ENCODE measurements around the gene GPC5. TPM values are rescaled to one million over a fixed set of nuclear protein-coding genes. Genes with fewer than 3 reads are reported as not detected.

GPC5 gene
- total and polyA plus RNA-seq, 3 experiments from 2014 or later, result 0.08 to 0.39 (median 0.13) TPM

DNA sequence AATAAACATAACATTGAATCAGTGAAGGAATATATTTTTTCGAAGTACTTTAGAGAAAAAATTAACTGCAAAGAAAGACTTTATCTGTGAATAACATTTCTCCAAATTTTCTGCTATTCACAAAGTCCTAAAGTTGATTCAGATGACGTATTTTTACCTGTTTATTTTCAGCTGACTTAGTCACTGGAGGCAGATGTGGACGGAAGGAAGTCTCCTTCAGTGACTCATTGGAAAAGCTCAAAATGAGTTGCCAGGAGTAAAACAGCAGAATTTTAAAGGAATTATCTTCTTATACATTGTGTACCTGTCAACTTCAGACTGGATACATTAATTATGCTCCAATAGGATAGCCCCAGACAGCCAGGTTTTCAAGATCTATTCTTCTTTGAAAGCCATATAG, 1148.8 kb downstream of the GPC5 start:
- H3K27me3 Mint-ChIP-seq, result no peaks in the 10 kb centered on the region
- ChIA-PET CTCF (no interaction called here), POLR2A (no interaction called here)

DNA sequence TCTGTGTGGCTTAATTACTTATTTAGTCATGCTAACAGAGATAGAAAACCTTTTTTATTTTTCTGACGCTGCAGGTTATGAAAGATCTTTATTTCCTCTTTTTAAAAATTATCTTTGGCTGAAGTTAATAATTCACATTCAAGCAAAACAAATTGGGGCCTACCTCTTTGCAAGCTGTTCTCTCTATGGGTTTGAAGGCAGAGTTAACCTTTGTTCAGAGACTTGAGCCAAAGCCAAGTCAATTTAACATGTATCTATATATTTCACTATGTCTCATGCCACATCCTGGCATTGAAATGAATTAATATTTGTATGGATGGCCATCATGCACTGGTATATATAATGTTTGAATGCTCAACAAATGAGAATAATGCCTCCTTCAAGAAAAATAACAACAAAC, 1150.9 kb downstream of the GPC5 start:
- no peak for DNase-seq
- POLR2A ChIA-PET, result no interaction called here
- H3K27me3 Mint-ChIP-seq, result no peaks in the 10 kb centered on the region
- H3K36me3 Mint-ChIP-seq, result no peaks in the 10 kb centered on the region
- H3K4me1 ChIP-seq (ENCODE audit: insufficient read depth, low read length), result no peaks in the 10 kb centered on the region
- H3K36me3 ChIP-seq (ENCODE audit: insufficient read depth, low read length), result no peaks in the 10 kb centered on the region
- no peaks in the 10 kb centered on the region for H3K27me3 ChIP-seq (ENCODE audit: insufficient read depth, low read length, poor library complexity, severe bottlenecking)
- H3K27ac Mint-ChIP-seq, result no peak overlapping the region
- no peaks in the 10 kb centered on the region for H3K9me3 ChIP-seq (ENCODE audit: low read length)
- H3K4me3 Mint-ChIP-seq, result no peak overlapping the region
- H3K9me3 Mint-ChIP-seq, result peaks cover 5 to 22% (median 12%) of the 10 kb centered on the region in 5 donors
- H3K4me3 ChIP-seq (ENCODE audit: low read length), result no peak overlapping the region
- no peaks in the 10 kb centered on the region for H3K4me1 Mint-ChIP-seq
- CTCF ChIA-PET, result no interaction called here
- H3K27ac ChIP-seq (ENCODE audit: low read depth, low read length), result no peak overlapping the region

More for the DNA sequence above, 1148.8 kb downstream of the GPC5 start:
- Histone ChIP-seq H3K4me1 (ENCODE audit: insufficient read depth, low read length) (no peaks in the 10 kb centered on the region), H3K27me3 (ENCODE audit: insufficient read depth, low read length, poor library complexity, severe bottlenecking) (no peaks in the 10 kb centered on the region), H3K36me3 (ENCODE audit: insufficient read depth, low read length) (no peaks in the 10 kb centered on the region), H3K4me3 (ENCODE audit: low read length) (no peak overlapping the region), H3K9me3 (ENCODE audit: low read length) (no peaks in the 10 kb centered on the region), H3K27ac (ENCODE audit: low read depth, low read length) (no peak overlapping the region)
- Mint-ChIP-seq H3K9me3 (peaks cover 5 to 30% (median 14%) of the 10 kb centered on the region in 5 donors), H3K4me1 (no peaks in the 10 kb centered on the region), H3K4me3 (no peak overlapping the region), H3K36me3 (no peaks in the 10 kb centered on the region), H3K27ac (no peak overlapping the region)
- no peak for DNase-seq

DNA sequence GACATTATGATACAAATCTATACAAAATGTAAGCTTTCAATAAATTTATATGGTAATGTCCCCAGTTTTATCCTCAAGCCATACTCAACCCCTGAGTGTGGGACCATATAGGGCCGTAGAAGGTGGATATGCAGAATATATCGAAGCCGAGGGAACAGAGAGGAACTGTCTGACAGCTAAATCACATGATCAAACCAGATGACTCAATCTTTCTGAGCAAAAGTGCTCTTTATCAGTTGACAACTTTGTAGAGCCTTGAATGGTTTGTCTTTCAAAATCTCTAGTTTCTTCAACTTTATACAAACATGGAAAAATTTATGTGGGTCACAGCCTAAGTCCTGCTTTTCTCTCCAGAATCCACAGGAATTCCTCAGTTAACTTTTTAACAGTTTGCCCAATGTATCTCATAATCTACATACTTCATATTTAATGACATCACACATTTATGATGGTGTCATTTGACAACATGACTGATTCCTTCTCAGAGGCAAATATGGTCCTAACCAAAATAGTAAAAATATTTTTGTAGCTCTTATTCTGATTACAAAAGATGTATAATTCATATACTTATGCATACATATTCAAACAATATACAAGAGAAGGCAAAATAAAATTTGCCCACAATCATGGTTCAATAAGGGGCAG, 1155.2 kb downstream of the GPC5 start:
- no peaks in the 10 kb centered on the region for H3K9me3 ChIP-seq (ENCODE audit: low read length)
- H3K36me3 Mint-ChIP-seq, result no peaks in the 10 kb centered on the region
- no peaks in the 10 kb centered on the region for H3K27me3 Mint-ChIP-seq
- no peak for DNase-seq
- H3K36me3 ChIP-seq (ENCODE audit: insufficient read depth, low read length), result no peaks in the 10 kb centered on the region
- H3K9me3 Mint-ChIP-seq, result peaks cover 0 to 36% (median 4%) of the 10 kb centered on the region in 5 donors
- ChIA-PET POLR2A (no interaction called here), CTCF (no interaction called here)
- no peaks in the 10 kb centered on the region for H3K27me3 ChIP-seq (ENCODE audit: insufficient read depth, low read length, poor library complexity, severe bottlenecking)
- no peak overlapping the region for H3K27ac ChIP-seq (ENCODE audit: low read depth, low read length)
- no peak overlapping the region for H3K27ac Mint-ChIP-seq
- H3K4me3 Mint-ChIP-seq, result no peak overlapping the region
- no peak overlapping the region for H3K4me3 ChIP-seq (ENCODE audit: low read length)
- no peaks in the 10 kb centered on the region for H3K4me1 ChIP-seq (ENCODE audit: insufficient read depth, low read length)
- H3K4me1 Mint-ChIP-seq, result no peaks in the 10 kb centered on the region

DNA sequence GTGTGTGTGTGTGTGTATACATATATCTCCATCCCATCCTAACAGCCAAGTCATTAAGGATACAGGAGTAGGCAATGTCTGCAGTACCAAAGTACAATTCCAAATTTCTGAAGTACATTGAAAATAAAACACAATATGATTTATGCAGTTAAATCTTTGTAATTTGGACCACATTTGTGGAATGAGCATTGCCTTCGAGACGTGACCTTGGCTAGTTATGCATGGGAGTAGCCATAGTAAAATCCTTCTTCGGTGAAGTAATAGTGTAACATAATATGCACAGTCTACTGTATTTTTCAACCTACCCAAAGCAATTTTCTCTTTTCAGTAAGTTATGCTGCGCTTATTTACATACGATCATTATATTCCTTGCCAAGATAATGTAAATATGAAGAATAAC, 1162.5 kb downstream of the GPC5 start:
- POLR2A ChIA-PET, result no interaction called here
- Histone ChIP-seq H3K27me3 (ENCODE audit: insufficient read depth, low read length, poor library complexity, severe bottlenecking) (no peaks in the 10 kb centered on the region), H3K36me3 (ENCODE audit: insufficient read depth, low read length) (no peaks in the 10 kb centered on the region), H3K4me3 (ENCODE audit: low read length) (no peak overlapping the region), H3K4me1 (ENCODE audit: insufficient read depth, low read length) (no peaks in the 10 kb centered on the region), H3K27ac (ENCODE audit: low read depth, low read length) (no peak overlapping the region), H3K9me3 (ENCODE audit: low read length) (no peaks in the 10 kb centered on the region)
- DNase-seq, result no peak
- no peak overlapping the region for H3K4me3 Mint-ChIP-seq
- CTCF ChIA-PET, result no interaction called here
- peaks cover 0 to 26% (median 5%) of the 10 kb centered on the region in 5 donors for H3K9me3 Mint-ChIP-seq
- no peaks in the 10 kb centered on the region for H3K36me3 Mint-ChIP-seq
- H3K27ac Mint-ChIP-seq, result no peak overlapping the region
- H3K4me1 Mint-ChIP-seq, result no peaks in the 10 kb centered on the region
- H3K27me3 Mint-ChIP-seq, result peaks cover 0 to 1% of the 10 kb centered on the region in 2 donors

DNA sequence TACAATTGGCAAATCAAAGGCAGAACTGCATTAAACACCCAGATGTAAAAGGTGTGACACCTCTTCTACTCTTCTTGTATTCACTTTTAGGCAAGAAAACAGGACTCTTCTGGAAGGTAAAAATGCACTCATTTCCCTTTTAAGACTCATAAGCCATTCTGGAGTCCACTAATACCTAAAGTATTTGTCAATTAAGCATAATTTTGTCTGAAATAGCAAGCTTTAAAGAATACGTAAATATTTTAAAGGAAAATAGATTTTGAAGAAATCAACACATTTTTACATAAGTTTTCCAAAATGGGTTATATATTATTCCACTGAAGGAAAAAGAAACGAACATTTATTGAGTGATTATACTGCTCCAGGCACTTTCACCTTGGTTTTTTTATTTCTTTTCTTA, 1166.5 kb downstream of the GPC5 start:
- H3K27ac Mint-ChIP-seq, result no peak overlapping the region
- no peaks in the 10 kb centered on the region for H3K36me3 Mint-ChIP-seq
- Histone ChIP-seq H3K27me3 (ENCODE audit: insufficient read depth, low read length, poor library complexity, severe bottlenecking) (no peaks in the 10 kb centered on the region), H3K27ac (ENCODE audit: low read depth, low read length) (no peak overlapping the region), H3K9me3 (ENCODE audit: low read length) (no peaks in the 10 kb centered on the region), H3K4me3 (ENCODE audit: low read length) (no peak overlapping the region), H3K4me1 (ENCODE audit: insufficient read depth, low read length) (no peaks in the 10 kb centered on the region), H3K36me3 (ENCODE audit: insufficient read depth, low read length) (no peaks in the 10 kb centered on the region)
- no peaks in the 10 kb centered on the region for H3K27me3 Mint-ChIP-seq
- CTCF ChIA-PET, result no interaction called here
- no peak for DNase-seq
- POLR2A ChIA-PET, result no interaction called here
- H3K4me1 Mint-ChIP-seq, result no peaks in the 10 kb centered on the region
- no peak overlapping the region for H3K4me3 Mint-ChIP-seq
- H3K9me3 Mint-ChIP-seq, result peaks cover 0 to 10% (median 2%) of the 10 kb centered on the region in 5 donors

DNA sequence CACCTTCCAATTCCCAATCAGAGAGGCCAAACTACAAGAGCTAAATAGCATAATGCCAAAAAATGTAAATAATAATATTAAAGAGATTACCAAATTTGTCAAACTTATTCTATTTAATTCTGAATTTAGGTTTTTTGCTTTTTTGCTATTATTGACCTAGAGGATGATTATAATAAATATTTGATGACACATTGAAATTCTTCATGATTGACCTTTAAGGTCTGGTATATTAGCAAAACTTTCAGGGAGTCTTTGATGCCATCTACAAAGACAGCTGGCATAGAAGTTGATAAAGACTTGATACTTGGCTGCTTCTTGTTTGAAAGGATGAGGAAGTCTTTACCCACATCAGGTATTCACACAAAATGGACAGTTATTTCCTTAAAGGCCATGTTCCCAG, 1168.3 kb downstream of the GPC5 start:
- Mint-ChIP-seq H3K4me3 (no peak overlapping the region), H3K27me3 (no peaks in the 10 kb centered on the region), H3K9me3 (peaks cover 0 to 10% (median 3%) of the 10 kb centered on the region in 5 donors), H3K36me3 (no peaks in the 10 kb centered on the region), H3K27ac (no peak overlapping the region), H3K4me1 (no peaks in the 10 kb centered on the region)
- no peaks in the 10 kb centered on the region for H3K9me3 ChIP-seq (ENCODE audit: low read length)
- ChIA-PET POLR2A (no interaction called here), CTCF (no interaction called here)
- no peaks in the 10 kb centered on the region for H3K27me3 ChIP-seq (ENCODE audit: insufficient read depth, low read length, poor library complexity, severe bottlenecking)
- no peak overlapping the region for H3K27ac ChIP-seq (ENCODE audit: low read depth, low read length)
- H3K4me3 ChIP-seq (ENCODE audit: low read length), result no peak overlapping the region
- H3K4me1 ChIP-seq (ENCODE audit: insufficient read depth, low read length), result no peaks in the 10 kb centered on the region
- H3K36me3 ChIP-seq (ENCODE audit: insufficient read depth, low read length), result no peaks in the 10 kb centered on the region
- DNase-seq, result no peak

DNA sequence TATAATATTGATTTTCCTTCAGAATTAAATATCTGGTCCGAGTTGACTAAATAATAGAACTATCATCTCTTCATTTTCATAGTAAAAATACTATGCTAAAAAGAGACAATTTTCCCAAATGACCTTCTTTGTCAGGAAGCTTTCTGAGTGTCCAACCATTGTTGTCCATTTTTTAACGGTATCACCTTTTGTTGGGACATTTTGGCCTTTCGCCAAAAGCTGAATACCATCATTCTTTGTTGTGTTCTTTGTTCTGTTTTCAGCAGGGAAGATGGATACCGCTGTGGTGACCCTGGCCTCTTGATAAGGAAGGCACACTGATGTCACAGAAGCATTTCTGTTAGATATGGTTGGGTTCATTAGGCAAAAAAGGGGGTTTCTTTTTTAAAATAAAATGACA, 1173.8 kb downstream of the GPC5 start:
- H3K4me1 ChIP-seq (ENCODE audit: insufficient read depth, low read length), result no peaks in the 10 kb centered on the region
- POLR2A ChIA-PET, result no interaction called here
- CTCF ChIA-PET, result no interaction called here
- Mint-ChIP-seq H3K27me3 (no peaks in the 10 kb centered on the region), H3K27ac (no peak overlapping the region), H3K4me1 (no peaks in the 10 kb centered on the region), H3K36me3 (peaks cover 0 to 1% (median 0%) of the 10 kb centered on the region in 3 donors), H3K4me3 (no peak overlapping the region), H3K9me3 (peaks cover 0 to 15% (median 3%) of the 10 kb centered on the region in 5 donors)
- no peaks in the 10 kb centered on the region for H3K36me3 ChIP-seq (ENCODE audit: insufficient read depth, low read length)
- DNase-seq, result no peak
- H3K27me3 ChIP-seq (ENCODE audit: insufficient read depth, low read length, poor library complexity, severe bottlenecking), result no peaks in the 10 kb centered on the region
- H3K4me3 ChIP-seq (ENCODE audit: low read length), result no peak overlapping the region
- no peak overlapping the region for H3K27ac ChIP-seq (ENCODE audit: low read depth, low read length)
- H3K9me3 ChIP-seq (ENCODE audit: low read length), result no peaks in the 10 kb centered on the region

DNA sequence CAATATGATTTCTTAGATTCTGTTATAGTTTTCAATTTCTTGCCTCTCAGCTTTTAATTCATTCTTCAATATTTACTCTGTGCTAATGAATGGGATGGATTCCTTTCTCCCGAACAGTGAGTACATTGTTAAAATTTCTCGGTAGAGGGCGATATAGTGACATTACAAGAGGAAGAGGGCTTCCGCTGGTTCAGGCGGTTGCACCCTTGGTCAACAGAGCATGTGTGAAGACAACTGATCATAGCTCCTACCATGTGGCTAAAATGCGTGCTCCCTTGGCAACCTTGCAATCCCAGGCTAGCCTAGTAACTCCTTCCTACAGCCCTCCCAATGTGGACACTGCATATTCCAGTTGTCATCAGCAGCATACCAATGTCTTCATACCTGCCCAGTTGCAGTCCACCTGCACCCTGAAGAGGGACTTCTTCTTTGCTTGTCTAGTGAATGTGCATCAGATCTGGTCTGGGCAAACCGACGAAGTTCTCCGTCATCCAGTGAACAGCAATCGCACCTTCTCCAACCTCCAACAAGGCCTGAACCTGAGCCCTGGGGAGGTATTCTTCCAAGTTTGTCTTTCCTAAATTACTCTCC, 1175.1 kb downstream of the GPC5 start:
- Mint-ChIP-seq H3K36me3 (peaks cover 0 to 1% (median 0%) of the 10 kb centered on the region in 3 donors), H3K4me1 (no peaks in the 10 kb centered on the region)
- CTCF ChIA-PET, result no interaction called here

More for the DNA sequence above, 1175.1 kb downstream of the GPC5 start:
- Histone ChIP-seq H3K36me3 (ENCODE audit: insufficient read depth, low read length) (no peaks in the 10 kb centered on the region), H3K9me3 (ENCODE audit: low read length) (no peaks in the 10 kb centered on the region), H3K4me1 (ENCODE audit: insufficient read depth, low read length) (no peaks in the 10 kb centered on the region), H3K4me3 (ENCODE audit: low read length) (no peak overlapping the region), H3K27ac (ENCODE audit: low read depth, low read length) (no peak overlapping the region), H3K27me3 (ENCODE audit: insufficient read depth, low read length, poor library complexity, severe bottlenecking) (no peaks in the 10 kb centered on the region)
- H3K27ac Mint-ChIP-seq, result no peak overlapping the region
- no peak overlapping the region for H3K4me3 Mint-ChIP-seq
- POLR2A ChIA-PET, result no interaction called here
- H3K27me3 Mint-ChIP-seq, result no peaks in the 10 kb centered on the region
- peaks cover 0 to 15% (median 3%) of the 10 kb centered on the region in 5 donors for H3K9me3 Mint-ChIP-seq
- no peak for DNase-seq
